NCI-H446 (cell line): ENCODE data around the gene NDUFA13.

Experiments used
- DNase-seq, 2 experiments: peaks; one replicate each; lab custom pipeline; 2025; lab: John Stamatoyannopoulos, UW

NDUFA13 gene

DNA sequence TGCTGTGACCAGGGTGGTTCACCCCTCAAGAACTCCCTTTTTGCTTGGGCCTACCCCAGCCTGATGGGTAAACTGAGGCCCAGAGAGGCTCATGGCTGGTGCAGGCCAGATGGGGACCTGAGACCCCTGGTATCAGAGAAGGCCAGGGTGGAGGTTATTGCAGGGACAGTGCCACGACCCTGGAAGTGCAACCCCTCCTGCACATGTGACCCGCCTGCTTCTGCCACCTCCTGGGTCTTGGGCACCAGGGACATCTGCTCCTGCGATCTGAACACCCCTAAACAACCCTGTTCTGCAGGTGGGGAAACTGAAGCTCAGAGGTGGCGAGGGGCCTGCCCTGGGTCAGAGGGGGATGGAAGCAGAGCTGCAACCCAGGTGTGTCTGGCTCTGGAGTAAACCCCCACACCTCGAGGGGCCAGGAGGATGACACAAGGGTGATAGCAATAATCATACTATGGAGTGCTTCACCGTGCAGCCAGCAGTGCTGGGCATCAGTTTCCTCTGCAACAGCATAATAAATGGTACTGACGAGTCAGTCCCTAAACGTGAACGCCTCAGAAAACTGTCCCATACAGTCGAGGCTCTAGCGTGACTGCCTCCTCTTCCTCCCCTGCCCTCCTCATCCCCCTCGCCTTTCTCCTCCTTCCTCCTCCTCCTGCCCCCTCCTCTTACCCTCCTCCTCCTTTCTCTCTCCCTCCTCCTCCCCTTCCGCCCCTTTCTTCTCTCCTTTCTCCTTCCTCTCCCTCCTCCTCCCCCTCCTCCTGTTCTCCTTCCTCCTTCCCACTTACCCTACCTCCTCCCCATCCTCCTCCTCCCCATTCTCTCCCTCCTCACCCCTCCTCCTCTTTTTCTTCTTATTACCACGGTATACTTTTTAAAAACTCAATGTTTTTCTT is 17.0 kb downstream of the NDUFA13 start:
- no peak for DNase-seq

- no peak for DNase-seq
These were observed 17.8 kb downstream of the NDUFA13 start for GRCh38 chr19:19533841-19534240.

DNA sequence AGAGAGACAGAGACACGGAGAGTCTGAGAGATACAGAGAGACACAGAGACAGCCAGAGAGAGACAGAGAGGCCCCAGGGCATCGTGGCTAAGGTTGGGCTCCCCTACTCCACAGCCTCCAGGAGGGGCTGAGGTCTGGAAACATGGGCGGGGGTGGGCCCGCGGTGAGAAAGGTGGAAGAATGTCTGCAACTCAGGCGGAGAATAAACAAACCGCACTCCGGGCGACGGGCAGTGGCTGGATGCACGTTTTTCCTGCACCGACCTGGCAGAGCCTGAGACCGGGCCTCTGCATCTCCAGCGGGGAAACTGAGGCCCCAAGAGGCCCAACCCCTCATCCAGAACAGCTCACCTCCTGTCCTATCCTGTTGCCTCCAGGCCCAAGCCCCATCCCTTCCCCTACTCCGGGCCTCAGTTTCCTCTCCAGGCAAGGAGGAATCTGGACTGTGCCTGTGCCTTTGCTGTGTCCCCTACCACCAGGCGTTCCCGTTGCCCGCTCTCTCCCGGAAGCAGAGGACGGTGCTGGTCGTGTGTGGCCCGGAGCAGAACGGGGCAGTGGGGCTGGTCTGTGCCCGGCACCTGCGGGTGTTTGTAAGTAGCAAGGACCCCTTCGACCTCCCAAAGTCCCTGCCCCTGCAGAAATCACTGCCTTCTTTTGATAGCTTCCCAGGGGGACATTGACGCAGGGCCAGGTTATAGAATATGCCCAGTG is 18.7 kb downstream of the NDUFA13 start:
- no peak for DNase-seq

DNA sequence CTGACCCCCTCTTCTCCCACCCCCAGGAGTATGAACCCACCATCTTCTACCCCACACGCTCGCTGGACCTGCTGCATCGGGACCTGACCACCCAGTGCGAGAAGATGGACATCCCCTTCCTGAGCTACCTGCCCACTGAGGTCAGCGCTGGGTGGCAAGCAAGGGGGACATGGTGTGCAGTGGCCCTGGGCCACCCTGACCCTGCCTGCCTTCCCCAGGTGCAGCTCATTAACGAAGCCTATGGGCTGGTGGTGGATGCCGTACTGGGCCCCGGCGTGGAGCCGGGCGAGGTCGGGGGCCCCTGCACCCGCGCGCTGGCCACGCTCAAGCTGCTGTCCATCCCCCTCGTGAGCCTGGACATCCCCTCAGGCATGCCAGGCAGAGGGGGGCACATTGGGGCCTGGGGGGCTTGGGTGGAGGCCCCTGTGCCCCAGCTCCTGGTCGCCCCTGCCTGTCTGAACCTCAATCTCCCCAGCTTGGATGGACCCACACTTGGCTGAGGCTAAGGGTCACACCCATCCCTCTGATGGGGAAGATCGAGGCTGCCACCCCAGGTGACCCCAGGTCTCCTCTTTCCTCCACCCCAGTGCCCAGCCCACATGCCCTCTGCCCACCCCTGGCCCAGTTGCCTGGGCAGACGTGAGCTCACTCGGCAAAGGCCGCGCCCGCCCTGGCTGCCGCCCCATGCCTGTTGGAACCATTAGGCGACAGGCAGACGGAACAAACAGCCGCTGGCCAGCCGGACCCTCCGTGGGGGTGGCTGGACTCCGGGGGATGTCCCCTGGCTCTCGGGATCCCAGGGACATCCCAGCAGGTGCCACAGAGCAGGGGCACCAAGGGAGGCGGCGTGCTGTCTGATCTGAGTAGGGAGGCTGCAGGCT is 19.5 kb downstream of the NDUFA13 start:
- DNase-seq = no peak

DNA sequence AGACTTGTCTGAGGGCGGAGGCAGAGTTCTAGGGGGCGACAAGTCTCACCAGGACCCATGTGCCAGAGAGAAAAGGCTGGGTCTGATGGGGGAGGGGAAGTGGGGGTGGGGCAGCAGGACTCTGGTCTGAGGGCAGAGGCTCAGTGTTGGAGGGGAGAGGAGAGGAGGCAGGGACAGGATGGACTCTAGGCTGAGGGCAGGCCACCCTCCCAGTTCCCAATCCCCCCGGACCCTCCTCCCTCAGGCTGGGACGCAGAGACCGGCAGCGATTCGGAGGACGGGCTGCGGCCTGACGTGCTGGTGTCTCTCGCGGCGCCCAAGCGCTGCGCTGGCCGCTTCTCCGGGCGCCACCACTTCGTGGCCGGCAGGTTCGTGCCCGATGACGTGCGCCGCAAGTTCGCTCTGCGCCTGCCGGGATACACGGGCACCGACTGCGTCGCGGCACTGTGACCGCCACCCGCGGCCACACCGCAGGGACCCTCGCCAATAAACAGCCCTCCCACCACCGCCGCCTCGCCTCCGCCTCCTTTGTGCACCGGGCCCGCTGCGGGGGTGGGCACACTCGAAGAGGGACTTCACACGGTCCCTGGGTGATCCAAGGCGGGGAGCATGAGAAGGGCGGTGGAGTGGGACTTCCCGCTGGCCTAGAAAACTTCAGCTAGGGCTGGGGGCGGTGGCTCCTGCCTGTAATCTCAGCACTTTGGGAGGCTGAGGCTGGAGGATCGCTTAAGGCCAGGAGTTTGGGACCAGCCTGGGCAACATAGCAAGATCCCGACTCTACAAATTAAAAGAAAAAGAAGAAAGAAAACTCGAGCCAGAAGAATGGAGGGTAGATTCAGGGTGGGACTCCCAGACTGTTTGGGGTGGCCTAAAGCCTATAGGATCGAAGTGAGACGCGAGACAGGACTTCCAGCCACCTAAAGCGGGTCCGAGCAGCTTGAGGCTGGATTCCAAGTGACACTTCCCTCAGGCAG is 21.3 kb downstream of the NDUFA13 start:
- no peak for DNase-seq

DNA sequence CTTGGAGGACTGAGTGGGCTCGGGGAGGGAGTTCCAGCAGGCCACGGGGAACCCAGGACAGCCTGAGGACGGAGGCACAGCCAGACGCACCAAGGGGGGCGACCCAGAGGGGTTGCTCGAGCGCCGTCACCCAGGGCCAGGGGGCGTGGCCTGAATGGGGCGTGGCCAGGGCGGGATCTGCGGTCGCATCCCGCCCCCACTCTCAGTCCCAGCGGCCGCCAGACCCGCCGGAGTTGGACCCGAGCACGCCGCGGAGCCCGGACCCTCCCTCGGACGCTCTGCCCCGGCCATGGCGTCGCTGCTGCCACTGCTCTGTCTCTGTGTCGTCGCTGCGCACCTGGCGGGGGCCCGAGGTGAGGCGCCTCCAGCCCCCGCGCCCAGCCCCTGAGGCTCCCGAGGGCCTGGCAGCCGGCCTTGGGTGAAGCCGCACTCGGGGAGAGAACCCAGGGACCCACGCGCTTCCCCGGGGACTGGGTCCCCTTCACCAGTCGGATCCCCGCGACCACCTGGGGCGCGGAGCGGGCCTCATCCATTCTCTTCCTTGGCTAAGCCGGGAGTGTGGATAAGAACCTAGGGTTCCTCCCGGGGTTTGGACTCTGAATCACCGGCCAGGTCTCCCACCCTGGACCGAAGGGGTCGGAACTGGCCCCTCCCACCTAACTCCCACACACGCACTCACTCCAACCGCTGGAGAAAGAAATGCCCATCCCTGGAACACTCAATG is 22.2 kb downstream of the NDUFA13 start, which contains the start of gene CILP2:
Gene CILP2, plus strand, starts transcription at position 205 of the 724 bp plus-strand sequence. Its CDS starts 85 bp downstream, at position 290.
- DNase-seq = peak in 1 of 2 experiments; percentile 30

DNA sequence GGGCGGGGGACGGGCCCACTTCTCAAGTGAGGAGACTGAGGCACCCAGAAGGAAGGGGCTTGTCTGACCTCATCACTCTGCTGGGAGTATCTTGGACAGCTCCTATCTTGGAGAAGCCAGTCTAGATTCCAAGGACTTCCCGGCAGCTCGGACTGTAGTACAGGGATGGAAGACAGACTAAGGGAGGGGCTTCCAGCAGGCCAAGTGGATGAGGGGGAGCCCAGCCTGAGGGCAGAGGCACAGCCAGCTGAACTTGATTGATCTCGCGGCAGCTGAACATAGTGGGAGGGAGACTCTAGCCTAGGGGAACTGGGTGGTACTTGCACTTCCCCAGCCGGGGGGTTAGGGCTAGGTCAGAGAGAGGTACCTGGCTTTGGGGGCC is 22.8 kb downstream of the NDUFA13 start:
- DNase-seq = no peak

GRCh38 chr19:19539698-19540063 is 23.7 kb downstream of the NDUFA13 start:
- no peak for DNase-seq

- no peak for DNase-seq
These were observed 24.2 kb downstream of the NDUFA13 start for GRCh38 chr19:19540064-19540714.

DNA sequence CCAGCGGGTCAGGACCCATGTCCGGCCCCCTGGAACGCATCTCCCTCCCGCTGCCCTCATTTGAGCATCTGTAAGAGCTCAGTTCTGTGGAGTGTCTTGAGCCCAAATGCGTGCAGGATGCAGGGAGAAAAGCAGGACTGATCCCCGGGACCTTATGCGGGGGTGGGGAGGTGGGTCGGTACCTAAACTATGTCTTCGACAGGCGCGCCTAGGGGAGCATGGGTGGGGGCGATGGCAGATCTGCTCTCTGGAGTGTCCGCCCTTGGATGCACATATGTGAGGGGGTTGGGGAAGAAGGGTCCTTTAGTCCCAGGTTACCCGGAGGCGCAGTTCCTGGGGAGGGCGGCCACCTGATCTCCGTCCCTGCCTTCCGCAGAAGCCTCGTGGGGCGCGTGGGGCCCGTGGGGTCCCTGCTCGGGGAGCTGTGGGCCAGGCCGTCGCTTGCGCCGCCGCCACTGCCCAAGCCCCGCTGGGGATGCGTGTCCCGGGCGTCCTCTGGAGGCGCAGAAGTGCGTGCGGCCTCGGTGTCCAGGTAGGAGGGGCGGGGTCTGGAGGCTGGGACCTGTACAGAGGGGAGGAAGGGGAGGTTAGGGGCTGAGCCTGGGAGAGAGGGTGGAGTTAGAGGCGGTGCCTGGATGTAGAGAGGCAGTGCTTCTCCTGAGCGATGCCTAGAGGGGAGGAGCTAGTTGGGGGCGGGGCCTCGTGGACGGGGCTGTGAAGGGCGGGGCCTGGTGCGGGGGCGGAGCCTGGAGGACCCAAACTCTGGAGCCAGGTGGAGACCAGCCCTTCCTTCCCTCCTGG is 24.9 kb downstream of the NDUFA13 start:
- DNase-seq = no peak

DNA sequence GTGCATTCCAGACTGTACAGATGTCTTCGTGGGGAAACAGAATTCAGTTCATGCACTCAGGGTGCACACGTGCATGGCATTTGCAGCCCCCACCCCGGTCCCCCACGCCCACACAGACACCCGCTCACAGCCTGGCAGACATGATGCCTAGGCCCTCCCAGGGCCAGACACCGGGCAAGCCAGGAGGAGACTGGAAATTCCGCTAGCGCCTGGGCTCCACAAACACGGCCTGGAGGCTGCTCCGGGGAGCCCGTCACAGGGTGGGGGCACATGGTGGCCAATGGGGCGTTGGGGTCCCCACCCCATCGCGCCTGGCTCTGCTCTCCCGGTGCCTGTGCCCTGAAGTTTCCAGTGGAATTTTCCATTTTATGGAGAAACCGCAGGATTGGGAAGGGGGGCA is 25.6 kb downstream of the NDUFA13 start:
- DNase-seq = no peak

- no peak for DNase-seq
These were observed 26.5 kb downstream of the NDUFA13 start for GRCh38 chr19:19542507-19542906.

- DNase-seq = no peak
These were observed 27.1 kb downstream of the NDUFA13 start for GRCh38 chr19:19543101-19543500.

DNA sequence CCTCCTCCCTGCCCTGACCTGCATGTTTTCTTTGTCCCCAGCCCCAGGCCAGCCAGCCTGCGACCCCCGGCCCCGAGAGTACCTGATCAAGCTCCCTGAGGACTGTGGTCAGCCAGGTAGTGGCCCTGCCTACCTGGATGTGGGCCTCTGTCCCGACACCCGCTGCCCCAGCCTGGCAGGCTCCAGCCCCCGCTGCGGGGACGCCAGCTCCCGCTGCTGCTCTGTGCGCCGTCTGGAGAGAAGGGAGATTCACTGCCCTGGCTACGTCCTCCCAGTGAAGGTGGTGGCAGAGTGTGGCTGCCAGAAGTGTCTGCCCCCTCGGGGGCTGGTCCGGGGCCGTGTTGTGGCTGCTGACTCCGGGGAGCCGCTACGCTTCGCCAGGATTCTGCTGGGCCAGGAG is 27.6 kb downstream of the NDUFA13 start:
- DNase-seq = no peak

GRCh38 chr19:19544257-19544953 is 28.4 kb downstream of the NDUFA13 start:
- DNase-seq = no peak

- DNase-seq = no peak
These were observed 29.0 kb downstream of the NDUFA13 start for GRCh38 chr19:19544954-19545591.

GRCh38 chr19:19545707-19546106 is 29.7 kb downstream of the NDUFA13 start:
- DNase-seq = no peak

DNA sequence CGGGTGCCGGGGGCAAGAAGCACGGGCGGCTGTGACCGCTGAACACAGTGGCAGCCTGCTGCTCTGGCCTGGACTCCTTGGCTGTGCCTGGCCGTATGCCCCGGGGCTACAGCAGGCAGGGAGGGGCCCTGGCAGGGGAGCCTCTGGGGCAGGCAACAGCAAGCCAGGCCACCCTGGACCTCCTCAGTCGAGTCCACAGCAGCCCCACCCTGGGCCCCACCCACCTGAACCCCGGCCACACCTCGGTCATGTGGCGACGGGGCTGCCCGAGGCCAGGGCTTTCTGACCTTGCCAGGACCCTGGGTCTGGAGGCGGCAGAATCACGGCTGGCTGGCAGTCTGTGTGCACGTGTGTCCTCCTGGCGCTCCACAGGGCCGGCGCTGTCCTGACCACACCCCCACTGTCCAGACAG is 30.7 kb downstream of the NDUFA13 start:
- DNase-seq = no peak
